IMR-90 (cell line): ENCODE data around the gene STAC2. TPM values are rescaled to one million over a fixed set of nuclear protein-coding genes. Genes with fewer than 3 reads are reported as not detected.

ENCODE experiments used
- ATAC-seq: fragments of 200-7000 bp; cut with Tn5 transposase; 2 replicates; pipeline ENCODE4 v1.9.1; 2020; ENCODE audit warnings: low read depth, mild to moderate bottlenecking, moderate library complexity
- BruUV-seq: library from RNA; stranded (reverse); fragments of 400-500 nt; replicated peaks from 2 replicates; lab custom pipeline; 2021; lab: Mats Ljungman, UMichigan
- CTCF ChIA-PET: fragments of 300-600 bp; formaldehyde crosslinking; extraction: SDS; loops from one replicate; lab custom pipeline; 2021; ENCODE audit warnings: antibody characterized with exemption; lab: Yijun Ruan, JAX
- POLR2A ChIA-PET: fragments of 300-600 bp; sonication (Branson Sonifier 250); formaldehyde crosslinking; loops from one replicate; lab custom pipeline; 2022; ENCODE audit warnings: antibody characterized with exemption; ENCODE audit not compliant: unreplicated experiment; lab: Charles Lee
- DNase-seq: peaks from one replicate; pipeline ENCODE4 v3.0.0; 2013
- H2AFZ ChIP-seq: replicated peaks from 2 replicates; pipeline ENCODE3; 2013; ENCODE audit warnings: low read length, mild to moderate bottlenecking; ENCODE audit not compliant: poor library complexity
- H2AK5ac ChIP-seq: 2 replicates; pipeline ENCODE4 v1.6.1; 2013; ENCODE audit warnings: low read depth, low read length, inconsistent platforms
- H2AK9ac ChIP-seq: replicated peaks from 2 replicates; pipeline ENCODE3; 2013; ENCODE audit warnings: mild to moderate bottlenecking, low read depth, low read length, moderate library complexity; ENCODE audit not compliant: poor library complexity
- H2BK120ac ChIP-seq: 2 replicates; pipeline ENCODE4 v1.6.1; 2013; ENCODE audit warnings: low read depth, low read length, inconsistent platforms
- H2BK15ac ChIP-seq: 3 replicates; pipeline ENCODE4 v1.6.1; 2013; ENCODE audit warnings: low read depth, low read length, inconsistent platforms
- H2BK20ac ChIP-seq: 2 replicates; pipeline ENCODE4 v1.6.1; 2013; ENCODE audit warnings: low read depth, mild to moderate bottlenecking, inconsistent platforms, low read length, moderate library complexity
- H2BK5ac ChIP-seq: 2 replicates; pipeline ENCODE4 v1.6.1; 2013; ENCODE audit warnings: mild to moderate bottlenecking, low read depth, low read length, inconsistent platforms; ENCODE audit not compliant: poor library complexity, severe bottlenecking
- H3K14ac ChIP-seq: replicated peaks from 2 replicates; pipeline ENCODE4 v1.6.1; 2013; ENCODE audit warnings: low read depth, low read length, inconsistent platforms
- H3K18ac ChIP-seq: 2 replicates; pipeline ENCODE4 v1.6.1; 2013; ENCODE audit warnings: low read depth, low read length, control low read depth
- H3K23ac ChIP-seq: 2 replicates; pipeline ENCODE4 v1.6.1; 2013; ENCODE audit warnings: low read depth, low read length, inconsistent platforms
- H3K27ac ChIP-seq: 2 replicates; pipeline ENCODE4 v1.5.1; 2013; ENCODE audit warnings: mild to moderate bottlenecking, control low read depth, low read length; ENCODE audit not compliant: insufficient read depth
- H3K27me3 ChIP-seq: 2 replicates; pipeline ENCODE4 v1.6.1; 2013; ENCODE audit warnings: low read length; ENCODE audit not compliant: control insufficient read depth, insufficient read depth
- H3K36me3 ChIP-seq: 2 replicates; pipeline ENCODE4 v1.6.1; 2013; ENCODE audit warnings: low read length, mixed read lengths; ENCODE audit not compliant: control insufficient read depth, insufficient read depth
- H3K4ac ChIP-seq: 2 replicates; pipeline ENCODE4 v1.6.1; 2013; ENCODE audit warnings: low read depth, low read length, inconsistent platforms
- H3K4me1 ChIP-seq: 2 replicates; pipeline ENCODE4 v1.6.1; 2013; ENCODE audit warnings: low read length, mixed read lengths; ENCODE audit not compliant: control insufficient read depth, insufficient read depth
- H3K4me2 ChIP-seq: 2 replicates; pipeline ENCODE4 v1.6.1; 2013; ENCODE audit warnings: low read depth, mild to moderate bottlenecking, control low read depth, low read length, moderate library complexity
- H3K4me3 ChIP-seq: 2 replicates; pipeline ENCODE4 v1.5.1; 2013; ENCODE audit warnings: low read depth, mild to moderate bottlenecking, control low read depth, low read length, moderate library complexity; ENCODE audit not compliant: insufficient read depth
- H3K56ac ChIP-seq: 2 replicates; pipeline ENCODE4 v1.6.1; 2013; ENCODE audit warnings: low read length, inconsistent platforms; ENCODE audit not compliant: insufficient read depth; ENCODE audit errors: extremely low read depth
- H3K79me1 ChIP-seq, 2 experiments: 2 replicates each; pipeline ENCODE4 v1.6.1; 2013; ENCODE audit warnings: low read length in 2 of 2, inconsistent platforms in 1 of 2, low read depth in 1 of 2
- H3K9ac ChIP-seq: 2 replicates; pipeline ENCODE4 v1.6.1; 2013; ENCODE audit warnings: low read depth, low read length, control low read depth
- H3K9me1 ChIP-seq: 2 replicates; pipeline ENCODE4 v1.6.1; 2013; ENCODE audit warnings: low read length, inconsistent platforms; ENCODE audit not compliant: insufficient read depth
- H3K9me3 ChIP-seq: 2 replicates; pipeline ENCODE4 v1.6.1; 2013; ENCODE audit warnings: low read length; ENCODE audit not compliant: control insufficient read depth, insufficient read depth
- H4K20me1 ChIP-seq: 2 replicates; pipeline ENCODE4 v1.6.1; 2013; ENCODE audit warnings: low read length, inconsistent platforms; ENCODE audit not compliant: insufficient read depth
- H4K5ac ChIP-seq: 2 replicates; pipeline ENCODE4 v1.6.1; 2013; ENCODE audit warnings: mild to moderate bottlenecking, low read depth, low read length, control low read depth
- H4K8ac ChIP-seq, 2 experiments: 2 replicates each; pipeline ENCODE4 v1.6.1; 2013; ENCODE audit warnings: low read depth in 2 of 2, low read length in 2 of 2, control low read depth in 1 of 2, inconsistent platforms in 1 of 2
- H4K91ac ChIP-seq: 2 replicates; pipeline ENCODE4 v1.6.1; 2013; ENCODE audit warnings: low read depth, low read length, inconsistent platforms; ENCODE audit not compliant: insufficient read depth
- BHLHE40 ChIP-seq: fragments of 150-350 bp; IDR thresholded peaks from 2 replicates; pipeline ENCODE4 v1.6.1; 2016; ENCODE audit warnings: mild to moderate bottlenecking, low read depth, low read length
- CEBPB ChIP-seq: IDR thresholded peaks from 2 replicates; pipeline ENCODE4 v1.6.1; 2012; ENCODE audit warnings: low read depth, low read length, improper control_type of control experiment
- CHD1 ChIP-seq: IDR thresholded peaks from 2 replicates; pipeline ENCODE4 v1.6.1; 2012; ENCODE audit warnings: low read depth, low read length, improper control_type of control experiment
- FOS ChIP-seq: fragments of 150-350 bp; IDR thresholded peaks from 2 replicates; pipeline ENCODE4 v1.6.1; 2016; ENCODE audit warnings: low read depth, low read length
- MXI1 ChIP-seq: IDR thresholded peaks from 2 replicates; pipeline ENCODE4 v1.6.1; 2012; ENCODE audit warnings: low read depth, mild to moderate bottlenecking, low read length, moderate library complexity, borderline replicate concordance
- NFE2L2 ChIP-seq: fragments of 150-350 bp; IDR thresholded peaks from 2 replicates; pipeline ENCODE4 v1.6.1; 2016; ENCODE audit warnings: low read depth, mild to moderate bottlenecking, low read length
- POLR2A ChIP-seq: IDR thresholded peaks from 2 replicates; pipeline ENCODE4 v1.6.1; 2012; ENCODE audit warnings: mild to moderate bottlenecking, low read depth, low read length
- RCOR1 ChIP-seq: IDR thresholded peaks from 2 replicates; pipeline ENCODE4 v1.6.1; 2012; ENCODE audit warnings: mild to moderate bottlenecking, low read length, improper control_type of control experiment; ENCODE audit not compliant: insufficient replicate concordance
- RFX5 ChIP-seq: IDR thresholded peaks from 2 replicates; pipeline ENCODE4 v1.8.0; 2012; ENCODE audit warnings: low read depth, mild to moderate bottlenecking, low read length, moderate library complexity
- SMC3 ChIP-seq: fragments of 150-350 bp; IDR thresholded peaks from 2 replicates; pipeline ENCODE4 v1.6.1; 2016; ENCODE audit warnings: low read depth, mild to moderate bottlenecking, antibody characterized with exemption, low read length, moderate library complexity
- WGBS, 2 experiments: methylation state at CpG; one replicate each; pipeline versions ENCODE4 v1.1.5 to v1.1.7; 2013; ENCODE audit warnings: missing lambda C conversion rate in 2 of 2; ENCODE audit not compliant: insufficient read length in 1 of 2; ENCODE audit errors: extremely low coverage in 2 of 2; 5-methylcytosine and 5-hydroxymethylcytosine counted together
- dilution Hi-C: fragments of 300-500 bp; cut with HindIII; formaldehyde crosslinking; loops from one replicate; pipeline ENCODE4 v1.14.3; 2018; ENCODE audit warnings: low sequenced_read_pairs; ENCODE audit not compliant: unreplicated experiment
- in situ Hi-C: fragments of 300-500 bp; cut with MboI; formaldehyde crosslinking; loops from 3 replicates; pipeline ENCODE4 v1.14.3; 2019; ENCODE audit warnings: low sequenced_read_pairs, inconsistent platforms, mixed read lengths
- intact Hi-C: fragments of 100-400 bp; cut with micrococcal nuclease; formaldehyde crosslinking; loops from 2 replicates; pipeline ENCODE4 v1.10.0; 2022
- polyA plus RNA-seq, 3 experiments: library from polyadenylated mRNA; depleted of rRNA; stranded (reverse); fragments of >200 nt; gene quantifications; 2 replicates each; pipeline ENCODE4 v1.2.3, GENCODE V29; 2012; ENCODE audit warnings: low replicate concordance in 1 of 3
- total RNA-seq: library from RNA; depleted of rRNA; stranded (reverse); fragments of >200 nt; gene quantifications from 2 replicates; pipeline ENCODE4 v1.2.3, GENCODE V29; 2012
- TF ChIP-seq, protein P1 (sequence below): conservative IDR thresholded peaks from 2 replicates; pipeline ENCODE4 v1.5.1; 2012; ENCODE audit warnings: mild to moderate bottlenecking, low read depth, low read length, improper control_type of control experiment
- TF ChIP-seq, protein P2 (sequence below): fragments of 150-350 bp; IDR thresholded peaks from 2 replicates; pipeline ENCODE4 v1.6.1; 2016; ENCODE audit warnings: low read depth, mild to moderate bottlenecking, low read length, moderate library complexity, borderline replicate concordance
- TF ChIP-seq, protein P3 (sequence below): fragments of 150-350 bp; IDR thresholded peaks from 2 replicates; pipeline ENCODE4 v1.6.1; 2017; ENCODE audit warnings: mild to moderate bottlenecking, antibody characterized with exemption, low read length, low read depth

Gene STAC2
- total and polyA plus RNA-seq, 2 of the 4 experiments (the other 2 are of a cell fraction), result 0.02 TPM; not detected in 1

DNA sequence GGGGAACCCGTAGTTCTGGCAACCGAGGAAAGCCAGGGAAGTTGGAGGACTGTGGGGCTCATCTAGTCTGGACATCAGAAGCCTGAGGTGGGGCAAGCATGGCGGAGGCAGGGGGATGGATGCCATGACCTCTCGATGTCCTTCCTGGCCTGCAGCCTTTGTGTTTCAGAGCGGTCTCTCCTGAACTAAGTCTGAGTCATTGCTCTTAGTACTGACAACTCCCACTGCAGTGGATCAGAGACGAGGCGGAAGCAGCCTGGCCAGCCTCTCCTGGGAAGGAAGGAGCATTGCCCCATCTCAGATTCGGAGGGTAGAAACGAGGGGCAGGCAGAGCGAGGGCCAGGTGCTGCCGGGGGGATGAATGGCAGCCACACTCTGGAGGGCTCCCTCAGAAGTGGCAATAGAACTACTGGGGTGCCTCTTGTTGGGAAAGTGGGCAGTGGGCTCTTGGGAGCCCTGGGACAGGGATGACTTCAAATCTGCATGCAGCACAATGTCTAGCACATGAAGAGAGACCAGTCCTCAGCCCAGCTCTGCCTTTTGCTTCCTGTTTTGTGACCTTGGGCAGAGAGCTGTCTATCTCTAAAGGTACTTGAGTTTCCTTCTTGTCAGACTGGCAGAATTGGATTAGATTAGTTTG is 3.6 kb upstream of the STAC2 start:
- no peak overlapping the region for H4K91ac ChIP-seq
- POLR2A ChIA-PET, result no interaction called here
- H3K36me3 ChIP-seq, result no peaks in the 10 kb centered on the region
- no peak overlapping the region for H4K8ac ChIP-seq
- H2BK15ac ChIP-seq, result no peak overlapping the region
- intact Hi-C loops (no loop called here), dilution Hi-C loops (no loop called here), in situ Hi-C loops (no loop called here)
- WGBS, 2 experiments, result 61% methylated on average over 4 of the region's 11 CpGs; no CpG with 5 or more reads in 1 of the 2 experiments
- H3K27ac ChIP-seq, result no peak overlapping the region
- TF ChIP-seq NFE2L2, result no peak
- TF ChIP-seq FOS, result no peak
- TF ChIP-seq RFX5, result no peak
- TF ChIP-seq, protein P1, sequence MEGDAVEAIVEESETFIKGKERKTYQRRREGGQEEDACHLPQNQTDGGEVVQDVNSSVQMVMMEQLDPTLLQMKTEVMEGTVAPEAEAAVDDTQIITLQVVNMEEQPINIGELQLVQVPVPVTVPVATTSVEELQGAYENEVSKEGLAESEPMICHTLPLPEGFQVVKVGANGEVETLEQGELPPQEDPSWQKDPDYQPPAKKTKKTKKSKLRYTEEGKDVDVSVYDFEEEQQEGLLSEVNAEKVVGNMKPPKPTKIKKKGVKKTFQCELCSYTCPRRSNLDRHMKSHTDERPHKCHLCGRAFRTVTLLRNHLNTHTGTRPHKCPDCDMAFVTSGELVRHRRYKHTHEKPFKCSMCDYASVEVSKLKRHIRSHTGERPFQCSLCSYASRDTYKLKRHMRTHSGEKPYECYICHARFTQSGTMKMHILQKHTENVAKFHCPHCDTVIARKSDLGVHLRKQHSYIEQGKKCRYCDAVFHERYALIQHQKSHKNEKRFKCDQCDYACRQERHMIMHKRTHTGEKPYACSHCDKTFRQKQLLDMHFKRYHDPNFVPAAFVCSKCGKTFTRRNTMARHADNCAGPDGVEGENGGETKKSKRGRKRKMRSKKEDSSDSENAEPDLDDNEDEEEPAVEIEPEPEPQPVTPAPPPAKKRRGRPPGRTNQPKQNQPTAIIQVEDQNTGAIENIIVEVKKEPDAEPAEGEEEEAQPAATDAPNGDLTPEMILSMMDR, result no peak
- TF ChIP-seq, protein P2, sequence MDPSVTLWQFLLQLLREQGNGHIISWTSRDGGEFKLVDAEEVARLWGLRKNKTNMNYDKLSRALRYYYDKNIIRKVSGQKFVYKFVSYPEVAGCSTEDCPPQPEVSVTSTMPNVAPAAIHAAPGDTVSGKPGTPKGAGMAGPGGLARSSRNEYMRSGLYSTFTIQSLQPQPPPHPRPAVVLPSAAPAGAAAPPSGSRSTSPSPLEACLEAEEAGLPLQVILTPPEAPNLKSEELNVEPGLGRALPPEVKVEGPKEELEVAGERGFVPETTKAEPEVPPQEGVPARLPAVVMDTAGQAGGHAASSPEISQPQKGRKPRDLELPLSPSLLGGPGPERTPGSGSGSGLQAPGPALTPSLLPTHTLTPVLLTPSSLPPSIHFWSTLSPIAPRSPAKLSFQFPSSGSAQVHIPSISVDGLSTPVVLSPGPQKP, result no peak
- no peak for TF ChIP-seq CHD1
- no peak for TF ChIP-seq SMC3
- TF ChIP-seq, protein P3, sequence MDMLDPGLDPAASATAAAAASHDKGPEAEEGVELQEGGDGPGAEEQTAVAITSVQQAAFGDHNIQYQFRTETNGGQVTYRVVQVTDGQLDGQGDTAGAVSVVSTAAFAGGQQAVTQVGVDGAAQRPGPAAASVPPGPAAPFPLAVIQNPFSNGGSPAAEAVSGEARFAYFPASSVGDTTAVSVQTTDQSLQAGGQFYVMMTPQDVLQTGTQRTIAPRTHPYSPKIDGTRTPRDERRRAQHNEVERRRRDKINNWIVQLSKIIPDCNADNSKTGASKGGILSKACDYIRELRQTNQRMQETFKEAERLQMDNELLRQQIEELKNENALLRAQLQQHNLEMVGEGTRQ, result no peak
- TF ChIP-seq POLR2A, result no peak
- TF ChIP-seq RCOR1, result no peak
- TF ChIP-seq CEBPB, result no peak
- no peak for TF ChIP-seq MXI1
- TF ChIP-seq BHLHE40, result no peak
- DNase-seq (peak; percentile 37), ATAC-seq (no peak)
- no peak overlapping the region for H3K4me2 ChIP-seq
- no peak overlapping the region for H3K4ac ChIP-seq
- peak overlapping the region; percentile 23 for H2AK9ac ChIP-seq
- H3K18ac ChIP-seq, result no peak overlapping the region
- no peak overlapping the region for H3K23ac ChIP-seq
- H3K4me1 ChIP-seq, result peaks cover 8% of the 10 kb centered on the region
- H2BK20ac ChIP-seq, result no peak overlapping the region
- peak overlapping the region; percentile 3 for H2AFZ ChIP-seq
- H3K27me3 ChIP-seq, result peaks cover 30% of the 10 kb centered on the region
- H3K9me3 ChIP-seq, result no peaks in the 10 kb centered on the region
- no peak overlapping the region for H3K4me3 ChIP-seq
- no peaks in the 10 kb centered on the region for H3K79me1 ChIP-seq
- no peak overlapping the region for H3K14ac ChIP-seq
- no peak overlapping the region for H3K56ac ChIP-seq
- H4K5ac ChIP-seq, result no peak overlapping the region
- H3K9ac ChIP-seq, result no peak overlapping the region
- no peak overlapping the region for H2BK120ac ChIP-seq
- no peaks in the 10 kb centered on the region for H3K9me1 ChIP-seq
- H2AK5ac ChIP-seq, result no peak overlapping the region
- no TSS peak for BruUV-seq
- H4K20me1 ChIP-seq, result no peaks in the 10 kb centered on the region
- CTCF ChIA-PET, result no interaction called here
- no peak overlapping the region for H2BK5ac ChIP-seq
